Stimulated activated CD8-positive, alpha-beta memory T cell treated with anti-CD3 and anti-CD28 coated beads, Interleukin-12 subunit alpha, Interleukin-12 subunit beta, amount 100 ng/mL, for 1 hour (primary cell): ENCODE measurements around the gene NALCN.

Experiments
- DNase-seq: peaks from one replicate; pipeline ENCODE4 v3.0.0-alpha.2; 2020; ENCODE audit warnings: low read depth

The NALCN gene

GRCh38 chr13:101205408-101205807 lies 210.9 kb downstream of the NALCN start:
- no peak for DNase-seq

- no peak for DNase-seq
Observed at GRCh38 chr13:101204270-101205020, 211.9 kb downstream of the NALCN start.

GRCh38 chr13:101202590-101202989 lies 213.7 kb downstream of the NALCN start:
- DNase-seq = no peak

GRCh38 chr13:101190976-101191375 lies 225.3 kb downstream of the NALCN start:
- DNase-seq = no peak

GRCh38 chr13:101190337-101190736 lies 226.0 kb downstream of the NALCN start:
- no peak for DNase-seq

- no peak for DNase-seq
Observed at GRCh38 chr13:101185606-101186005, 230.7 kb downstream of the NALCN start.

GRCh38 chr13:101181076-101181685 lies 235.1 kb downstream of the NALCN start:
- DNase-seq = no peak

GRCh38 chr13:101179021-101179420 lies 237.3 kb downstream of the NALCN start:
- no peak for DNase-seq

- DNase-seq = no peak
Observed at GRCh38 chr13:101178406-101178805, 237.9 kb downstream of the NALCN start.

- DNase-seq = no peak
Observed at GRCh38 chr13:101170306-101170705, 246.0 kb downstream of the NALCN start.

- DNase-seq = no peak
Observed at GRCh38 chr13:101157261-101157660, 259.0 kb downstream of the NALCN start.

- DNase-seq = no peak
Observed at GRCh38 chr13:101155920-101156319, 260.4 kb downstream of the NALCN start.

GRCh38 chr13:101152184-101152583 lies 264.1 kb downstream of the NALCN start:
- DNase-seq = no peak

GRCh38 chr13:101150998-101151397 lies 265.3 kb downstream of the NALCN start:
- no peak for DNase-seq

GRCh38 chr13:101149735-101150384 lies 266.4 kb downstream of the NALCN start:
- no peak for DNase-seq

- no peak for DNase-seq
Observed at GRCh38 chr13:101146101-101146898, 270.0 kb downstream of the NALCN start.

- DNase-seq = no peak
Observed at GRCh38 chr13:101144808-101145419, 271.4 kb downstream of the NALCN start.

GRCh38 chr13:101140936-101141335 lies 275.4 kb downstream of the NALCN start:
- DNase-seq = no peak

- DNase-seq = no peak
Observed at GRCh38 chr13:101140087-101140770, 276.1 kb downstream of the NALCN start.

GRCh38 chr13:101139081-101139480 lies 277.2 kb downstream of the NALCN start:
- no peak for DNase-seq

GRCh38 chr13:101127741-101128353 lies 288.5 kb downstream of the NALCN start:
- DNase-seq = no peak
